Measurements from ENCODE around the gene OR56A1.

GRCh38 chr11:6067502-6067901 lies 36.9 kb upstream of the OR56A1 start:
- no peak for TF ChIP-seq CTCF (IDR thresholded peaks at IDR 0.05)
- TF ChIP-seq POLR2A (IDR thresholded peaks at IDR 0.05) = no peak
- TF ChIP-seq POLR2AphosphoS5 (IDR thresholded peaks at IDR 0.05) = no peak

Measured in prostate gland (tissue), 2 donors.